Keratinocyte (primary cell): ENCODE data around the gene PAGR1. TPM values are rescaled to one million over a fixed set of nuclear protein-coding genes. Genes with fewer than 3 reads are reported as not detected.

Source experiments
- DNase-seq: peaks from one replicate; pipeline ENCODE4 v3.0.0-alpha.2; 2011; ENCODE audit warnings: low read depth, missing footprints, low spot score
- FAIRE-seq: peaks from 2 replicates; lab custom pipeline; 2011; peaks lifted over from hg19 to GRCh38; lab: Jason Lieb, UNC
- H2AFZ ChIP-seq: 2 replicates; pipeline ENCODE4 v1.6.0; 2012; ENCODE audit warnings: low read length, control low read depth, inconsistent platforms; ENCODE audit not compliant: control insufficient read depth
- H3K27ac ChIP-seq: 2 replicates; pipeline ENCODE4 v1.5.1; 2011; ENCODE audit warnings: low read length; ENCODE audit not compliant: control insufficient read depth, insufficient read depth
- H3K27me3 ChIP-seq: 3 replicates; pipeline ENCODE4 v1.6.0; 2011; ENCODE audit warnings: low read length; ENCODE audit not compliant: control insufficient read depth, insufficient read depth; ENCODE audit errors: extremely low read depth
- H3K36me3 ChIP-seq, 2 experiments: 2 replicates in 1 of 2; 3 replicates in 1 of 2; pipeline ENCODE4 v1.5.1; 2011; ENCODE audit warnings: low read length in 2 of 2, mild to moderate bottlenecking in 1 of 2; ENCODE audit not compliant: control insufficient read depth in 2 of 2, insufficient read depth in 2 of 2; ENCODE audit errors: extremely low read depth in 1 of 2
- H3K4me1 ChIP-seq: 3 replicates; pipeline ENCODE4 v1.5.1; 2011; ENCODE audit warnings: low read length; ENCODE audit not compliant: control insufficient read depth, insufficient read depth; ENCODE audit errors: extremely low read depth
- H3K4me2 ChIP-seq: 3 replicates; pipeline ENCODE4 v1.6.0; 2011; ENCODE audit warnings: low read depth, low read length; ENCODE audit not compliant: control insufficient read depth, insufficient read depth; ENCODE audit errors: extremely low read depth
- H3K4me3 ChIP-seq, 3 experiments: fragments of 200-600 bp in 1 of 3; sonication (generic) in 1 of 3; 2 replicates in 2 of 3; 3 replicates in 1 of 3; pipeline ENCODE4 v1.5.1; 2011 to 2016; ENCODE audit warnings: low read length in 3 of 3, mild to moderate bottlenecking in 3 of 3, control low read depth in 2 of 3, inconsistent platforms in 1 of 3, low read depth in 1 of 3, mixed read lengths in 1 of 3, mixed run types in 1 of 3, moderate library complexity in 1 of 3; ENCODE audit not compliant: control insufficient read depth in 2 of 3, insufficient read depth in 2 of 3; ENCODE audit errors: extremely low read depth in 1 of 3
- H3K79me2 ChIP-seq: 2 replicates; pipeline ENCODE4 v1.6.0; 2012; ENCODE audit warnings: low read length; ENCODE audit not compliant: control insufficient read depth, insufficient read depth
- H3K9ac ChIP-seq: 3 replicates; pipeline ENCODE4 v1.6.0; 2011; ENCODE audit warnings: low read length; ENCODE audit not compliant: control insufficient read depth, insufficient read depth; ENCODE audit errors: extremely low read depth
- H3K9me1 ChIP-seq: 3 replicates; pipeline ENCODE4 v1.6.0; 2011; ENCODE audit warnings: low read length; ENCODE audit not compliant: control insufficient read depth, insufficient read depth; ENCODE audit errors: extremely low read depth
- H3K9me3 ChIP-seq: 2 replicates; pipeline ENCODE4 v1.5.1; 2012; ENCODE audit warnings: low read depth, low read length; ENCODE audit not compliant: control insufficient read depth
- H4K20me1 ChIP-seq: 3 replicates; pipeline ENCODE4 v1.6.0; 2011; ENCODE audit warnings: low read length; ENCODE audit not compliant: control insufficient read depth, insufficient read depth; ENCODE audit errors: extremely low read depth
- EZH2 ChIP-seq: IDR thresholded peaks from one replicate; pipeline ENCODE4 v1.6.1; 2012; ENCODE audit warnings: inconsistent platforms, mild to moderate bottlenecking, low read length, moderate library complexity
- dilution Hi-C: fragments of 300-500 bp; cut with MboI; formaldehyde crosslinking; loops from one replicate; pipeline ENCODE4 v1.7.0; 2020; ENCODE audit warnings: low sequenced_read_pairs; ENCODE audit not compliant: extremely low pct_ligation_motif_present
- polyA plus RNA-seq, 5 experiments: library from polyadenylated mRNA; depleted of rRNA in 3 of 5; stranded (reverse) in 3 of 5; stranded (forward) in 1 of 5; unstranded in 1 of 5; fragments of >200 nt; gene quantifications; 1 replicate in 1 of 5; 2 replicates in 3 of 5; 3 replicates in 1 of 5; pipeline versions ENCODE4 v1.2.1 to v1.2.3, GENCODE V29; 2011 to 2012; ENCODE audit warnings: missing spikeins in 2 of 5, low read depth in 1 of 5, low replicate concordance in 1 of 5
- TF ChIP-seq, protein P1 (sequence below), 3 experiments: IDR thresholded peaks in 1 of 3; conservative IDR thresholded peaks in 1 of 3; optimal IDR thresholded peaks in 1 of 3; 2 replicates in 2 of 3; 3 replicates in 1 of 3; pipeline versions ENCODE3 to v1.5.1; 2011; ENCODE audit warnings: low read length in 3 of 3, mild to moderate bottlenecking in 3 of 3, moderate library complexity in 2 of 3, control low read depth in 1 of 3, inconsistent platforms in 1 of 3; ENCODE audit not compliant: insufficient read depth in 2 of 3; ENCODE audit errors: extremely low read depth in 1 of 3

The PAGR1 gene
- polyA plus RNA-seq, 1 donor (not counting 4 experiments of a cell fraction or from before 2014, with no cell fraction given) = 13.6 TPM

DNA sequence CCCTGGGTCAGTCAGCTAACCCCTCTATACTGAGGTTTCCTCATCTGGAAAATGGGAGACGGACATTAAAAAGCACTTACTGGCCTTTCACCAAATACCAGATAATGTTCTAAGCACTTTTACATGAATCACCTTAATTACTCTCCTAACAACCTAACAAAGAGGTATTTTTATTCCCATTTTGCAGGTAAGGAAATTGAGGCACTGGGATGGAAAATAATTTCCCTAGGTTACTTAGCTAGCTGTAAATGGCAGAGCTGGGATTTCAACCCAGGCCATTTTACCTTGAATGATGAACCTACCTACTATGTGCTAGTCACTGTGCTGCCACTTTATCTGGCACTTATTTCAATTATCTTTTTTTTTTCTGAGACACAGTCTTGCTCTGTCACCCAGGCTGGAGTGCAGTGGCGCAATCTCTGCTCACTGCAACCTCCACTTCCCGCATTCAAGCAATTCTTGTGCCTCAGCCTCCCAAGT lies 21.7 kb upstream of the PAGR1 start:
- DNase-seq (no peak), FAIRE-seq (no peak)
- H3K4me1 ChIP-seq = peaks cover 21% of the 10 kb centered on the region
- H3K4me2 ChIP-seq = no peak overlapping the region
- no peak overlapping the region for H2AFZ ChIP-seq
- H3K4me3 ChIP-seq = no peak overlapping the region
- no peaks in the 10 kb centered on the region for H3K27me3 ChIP-seq
- H3K36me3 ChIP-seq = peaks cover 13 to 21% of the 10 kb centered on the region in 2 experiments
- no peaks in the 10 kb centered on the region for H4K20me1 ChIP-seq
- dilution Hi-C loops = no loop called here
- H3K9me3 ChIP-seq = no peaks in the 10 kb centered on the region
- no peak overlapping the region for H3K9ac ChIP-seq
- TF ChIP-seq, protein P1, sequence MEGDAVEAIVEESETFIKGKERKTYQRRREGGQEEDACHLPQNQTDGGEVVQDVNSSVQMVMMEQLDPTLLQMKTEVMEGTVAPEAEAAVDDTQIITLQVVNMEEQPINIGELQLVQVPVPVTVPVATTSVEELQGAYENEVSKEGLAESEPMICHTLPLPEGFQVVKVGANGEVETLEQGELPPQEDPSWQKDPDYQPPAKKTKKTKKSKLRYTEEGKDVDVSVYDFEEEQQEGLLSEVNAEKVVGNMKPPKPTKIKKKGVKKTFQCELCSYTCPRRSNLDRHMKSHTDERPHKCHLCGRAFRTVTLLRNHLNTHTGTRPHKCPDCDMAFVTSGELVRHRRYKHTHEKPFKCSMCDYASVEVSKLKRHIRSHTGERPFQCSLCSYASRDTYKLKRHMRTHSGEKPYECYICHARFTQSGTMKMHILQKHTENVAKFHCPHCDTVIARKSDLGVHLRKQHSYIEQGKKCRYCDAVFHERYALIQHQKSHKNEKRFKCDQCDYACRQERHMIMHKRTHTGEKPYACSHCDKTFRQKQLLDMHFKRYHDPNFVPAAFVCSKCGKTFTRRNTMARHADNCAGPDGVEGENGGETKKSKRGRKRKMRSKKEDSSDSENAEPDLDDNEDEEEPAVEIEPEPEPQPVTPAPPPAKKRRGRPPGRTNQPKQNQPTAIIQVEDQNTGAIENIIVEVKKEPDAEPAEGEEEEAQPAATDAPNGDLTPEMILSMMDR (optimal IDR thresholded peaks at IDR 0.05 in 1 of 3, IDR thresholded peaks at IDR 0.05 in 1 of 3, conservative IDR thresholded peaks at IDR 0.05 in 1 of 3; ENCODE audit: extremely low read depth in 1 of 3, insufficient read depth in 2 of 3, low read length in 3 of 3) = no peak
- no peak for TF ChIP-seq EZH2
- H3K9me1 ChIP-seq = no peaks in the 10 kb centered on the region
- H3K27ac ChIP-seq = no peak overlapping the region
- peaks cover 58% of the 10 kb centered on the region for H3K79me2 ChIP-seq

DNA sequence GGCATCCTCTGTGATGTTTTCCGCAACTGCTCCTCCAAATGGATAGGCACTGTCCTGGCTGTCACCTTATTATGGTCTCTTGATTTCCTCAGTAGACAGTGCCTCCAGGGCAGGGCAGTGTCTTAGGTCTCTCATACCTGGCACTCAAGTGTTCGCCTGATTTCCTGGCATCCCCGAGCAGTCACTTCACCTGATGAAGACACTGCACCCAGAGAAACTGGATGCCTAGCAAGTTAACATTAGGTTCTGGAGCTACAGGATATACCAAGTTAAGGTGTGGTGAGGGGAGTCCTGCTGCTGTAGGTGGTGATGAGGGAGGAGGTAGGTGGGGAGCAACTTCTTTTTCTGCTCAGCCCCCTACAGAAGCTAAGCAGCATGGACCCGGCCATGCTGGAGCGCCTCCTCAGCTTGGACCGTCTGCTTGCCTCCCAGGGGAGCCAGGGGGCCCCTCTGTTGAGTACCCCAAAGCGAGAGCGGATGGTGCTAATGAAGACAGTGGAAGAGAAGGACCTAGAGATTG lies 13.5 kb upstream of the PAGR1 start:
- Histone ChIP-seq H2AFZ (no peak overlapping the region), H3K4me1 (peaks cover 8% of the 10 kb centered on the region), H3K4me2 (no peak overlapping the region), H3K9ac (no peak overlapping the region), H3K4me3 (no peak overlapping the region), H4K20me1 (no peaks in the 10 kb centered on the region), H3K9me1 (no peaks in the 10 kb centered on the region), H3K9me3 (no peaks in the 10 kb centered on the region), H3K79me2 (peaks cover 4% of the 10 kb centered on the region), H3K36me3 (peaks cover 19 to 32% of the 10 kb centered on the region in 2 experiments), H3K27ac (no peak overlapping the region), H3K27me3 (no peaks in the 10 kb centered on the region)
- no peak for DNase-seq
- dilution Hi-C loops = no loop called here
- TF ChIP-seq EZH2 = no peak
- TF ChIP-seq, protein P1 (optimal IDR thresholded peaks at IDR 0.05 in 1 of 3, IDR thresholded peaks at IDR 0.05 in 1 of 3, conservative IDR thresholded peaks at IDR 0.05 in 1 of 3; ENCODE audit: extremely low read depth in 1 of 3, insufficient read depth in 2 of 3, low read length in 3 of 3) = no peak
- FAIRE-seq = no peak
